Measurements from ENCODE around the gene WNT5A.

The WNT5A gene

GRCh38 chr3:55486857-55487380 lies at the start of gene WNT5A:
Gene WNT5A (minus strand): TSS chr3:55487306. CDS start chr3:55486985, 321 bp downstream.
- peak in 6 of 56 donors; percentile 14 to 39 (median 18) for DNase-seq

GRCh38 chr3:55534876-55535275 lies 47.8 kb upstream of the WNT5A start:
- no peak for DNase-seq

GRCh38 chr3:55532806-55533205 lies 45.7 kb upstream of the WNT5A start:
- no peak for DNase-seq

GRCh38 chr3:55531321-55531720 lies 44.2 kb upstream of the WNT5A start:
- no peak for DNase-seq

GRCh38 chr3:55527361-55527760 lies 40.3 kb upstream of the WNT5A start:
- no peak for DNase-seq

- DNase-seq, result no peak
Measured at GRCh38 chr3:55526332-55527030, 39.4 kb upstream of the WNT5A start.

GRCh38 chr3:55525436-55525835 lies 38.3 kb upstream of the WNT5A start:
- DNase-seq, result no peak

- DNase-seq, result no peak
Measured at GRCh38 chr3:55524565-55525244, 37.6 kb upstream of the WNT5A start.

GRCh38 chr3:55523471-55523870 lies 36.4 kb upstream of the WNT5A start:
- DNase-seq, result no peak

- DNase-seq, result no peak
Measured at GRCh38 chr3:55521738-55522421, 34.8 kb upstream of the WNT5A start.

GRCh38 chr3:55521064-55521737 lies 34.1 kb upstream of the WNT5A start:
- DNase-seq, result no peak

GRCh38 chr3:55519019-55519418 lies 31.9 kb upstream of the WNT5A start:
- no peak for DNase-seq

- no peak for DNase-seq
Measured at GRCh38 chr3:55518451-55518850, 31.3 kb upstream of the WNT5A start.

GRCh38 chr3:55516392-55517030 lies 29.4 kb upstream of the WNT5A start:
- no peak for DNase-seq

GRCh38 chr3:55515550-55516246 lies 28.6 kb upstream of the WNT5A start:
- no peak for DNase-seq

- no peak for DNase-seq
Measured at GRCh38 chr3:55514962-55515361, 27.9 kb upstream of the WNT5A start.

- DNase-seq, result no peak
Measured at GRCh38 chr3:55512571-55513343, 25.7 kb upstream of the WNT5A start.

GRCh38 chr3:55511895-55512570 lies 24.9 kb upstream of the WNT5A start:
- DNase-seq, result no peak

GRCh38 chr3:55508335-55508734 lies 21.2 kb upstream of the WNT5A start:
- DNase-seq, result no peak
